ENCODE results near the gene LAG3.

LAG3 gene

DNA sequence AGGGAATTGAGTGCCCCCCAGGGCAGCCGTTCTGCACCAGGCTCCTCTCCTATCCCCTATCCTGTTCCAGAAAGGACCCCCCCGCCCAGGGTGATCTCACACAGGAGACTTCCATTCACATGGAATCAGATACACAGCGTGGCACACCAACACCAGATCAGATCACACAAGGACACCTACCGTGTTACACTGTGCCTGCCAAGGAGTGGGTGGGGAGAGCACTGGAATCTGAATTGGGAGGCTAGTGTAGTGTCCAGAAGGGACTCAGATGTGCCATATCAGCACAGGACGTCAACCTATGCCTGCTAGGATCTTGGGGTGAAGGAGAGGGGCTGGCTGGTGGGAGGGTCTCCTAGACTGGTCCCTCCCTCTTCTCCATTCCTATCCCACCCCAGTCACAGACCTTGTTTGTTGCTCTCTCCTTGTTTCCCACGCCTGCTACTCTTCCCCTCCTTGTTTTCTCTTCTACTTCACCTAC lies 3.8 kb upstream of the LAG3 start:
- peaks cover 22% of the 10 kb centered on the region for H3K4me1 ChIP-seq (ENCODE audit: control insufficient read depth, insufficient read depth, low read length)
- H3K9ac ChIP-seq (ENCODE audit: low read depth, low read length): no peak overlapping the region

DNA sequence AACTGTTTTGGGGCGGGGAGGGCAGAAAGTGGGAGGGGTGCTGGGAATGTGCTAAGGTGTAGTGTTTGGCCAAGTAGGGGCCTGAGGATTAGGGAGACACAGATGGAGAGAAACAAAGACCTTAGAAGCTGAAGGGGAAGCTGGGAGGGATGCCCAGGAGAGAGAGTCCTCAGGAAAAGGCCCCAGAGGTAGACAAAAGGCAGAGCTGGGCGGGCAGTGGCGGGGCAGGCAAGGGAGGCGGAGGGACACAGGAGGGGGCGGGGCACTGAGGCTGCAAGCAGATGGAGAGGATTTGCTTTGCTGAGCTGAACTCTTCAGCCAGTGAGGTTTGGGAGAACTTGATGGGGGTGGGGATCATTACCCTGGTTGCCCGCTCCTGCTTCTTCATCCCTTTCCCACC lies 3.3 kb upstream of the LAG3 start:
- peaks cover 14% of the 10 kb centered on the region for H3K36me3 ChIP-seq (ENCODE audit: control insufficient read depth, insufficient read depth, low read length)
- peaks cover 18% of the 10 kb centered on the region for H3K4me1 ChIP-seq (ENCODE audit: control insufficient read depth, insufficient read depth, low read length)
- peak overlapping the region; percentile 76 for H3K4me3 ChIP-seq (ENCODE audit: low read depth, low read length)
- no peak overlapping the region for H3K9ac ChIP-seq (ENCODE audit: low read depth, low read length)
- no peaks in the 10 kb centered on the region for H3K9me3 ChIP-seq (ENCODE audit: control insufficient read depth, insufficient read depth, low read length)
- H3K27me3 ChIP-seq (ENCODE audit: control insufficient read depth, insufficient read depth, low read length): peaks cover 27% of the 10 kb centered on the region

More for the DNA sequence above, 3.8 kb upstream of the LAG3 start:
- Histone ChIP-seq H3K9me3 (ENCODE audit: control insufficient read depth, insufficient read depth, low read length) (no peaks in the 10 kb centered on the region), H3K27me3 (ENCODE audit: control insufficient read depth, insufficient read depth, low read length) (peaks cover 27% of the 10 kb centered on the region), H3K36me3 (ENCODE audit: control insufficient read depth, insufficient read depth, low read length) (peaks cover 14% of the 10 kb centered on the region), H3K4me3 (ENCODE audit: low read depth, low read length) (peak overlapping the region; percentile 76)

DNA sequence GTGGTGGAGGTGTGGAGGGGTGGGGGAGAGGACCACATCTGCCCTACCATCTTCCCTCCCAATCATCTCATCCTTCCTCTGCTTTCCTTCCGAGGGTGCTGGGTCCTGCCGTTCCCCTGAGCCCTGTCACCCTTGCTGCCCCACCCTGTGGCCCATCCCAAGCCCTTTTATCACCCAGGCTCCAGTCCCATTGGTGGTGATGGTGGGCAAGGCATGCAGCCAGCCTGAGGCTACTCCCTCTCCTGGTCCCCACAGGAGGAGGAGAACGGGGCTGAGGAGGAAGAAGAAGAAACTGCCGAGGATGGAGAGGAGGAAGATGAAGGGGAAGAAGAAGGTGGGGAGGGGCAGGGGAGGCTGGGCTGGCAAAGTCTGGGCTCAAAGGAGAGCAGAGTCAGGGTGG lies 2.7 kb upstream of the LAG3 start:
- Histone ChIP-seq H3K9ac (ENCODE audit: low read depth, low read length) (no peak overlapping the region), H3K9me3 (ENCODE audit: control insufficient read depth, insufficient read depth, low read length) (no peaks in the 10 kb centered on the region), H3K36me3 (ENCODE audit: control insufficient read depth, insufficient read depth, low read length) (peaks cover 14% of the 10 kb centered on the region), H3K4me1 (ENCODE audit: control insufficient read depth, insufficient read depth, low read length) (peaks cover 20% of the 10 kb centered on the region), H3K27me3 (ENCODE audit: control insufficient read depth, insufficient read depth, low read length) (peaks cover 34% of the 10 kb centered on the region), H3K4me3 (ENCODE audit: low read depth, low read length) (peak overlapping the region; percentile 20)

DNA sequence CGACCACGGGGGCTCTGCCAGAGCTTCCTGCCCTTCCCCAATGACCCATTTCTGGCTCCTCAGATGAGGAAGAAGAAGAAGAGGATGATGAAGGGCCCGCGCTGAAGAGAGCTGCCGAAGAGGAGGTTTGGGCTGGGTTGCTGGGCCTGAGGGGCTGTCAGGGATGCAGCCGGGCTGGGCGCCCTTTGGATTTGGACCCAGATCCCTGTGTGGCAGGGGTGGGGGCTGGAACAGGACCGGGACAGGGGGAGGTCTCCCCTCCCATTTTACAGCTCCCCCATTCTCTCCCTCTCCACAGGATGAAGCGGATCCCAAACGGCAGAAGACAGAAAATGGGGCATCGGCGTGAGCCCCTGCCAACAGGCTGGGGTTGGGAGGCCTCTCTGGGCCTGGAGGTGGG lies 2.2 kb upstream of the LAG3 start:
- H3K4me1 ChIP-seq (ENCODE audit: control insufficient read depth, insufficient read depth, low read length): peaks cover 16% of the 10 kb centered on the region
- H3K27me3 ChIP-seq (ENCODE audit: control insufficient read depth, insufficient read depth, low read length): peaks cover 38% of the 10 kb centered on the region
- H3K9ac ChIP-seq (ENCODE audit: low read depth, low read length): no peak overlapping the region
- H3K9me3 ChIP-seq (ENCODE audit: control insufficient read depth, insufficient read depth, low read length): no peaks in the 10 kb centered on the region
- peaks cover 14% of the 10 kb centered on the region for H3K36me3 ChIP-seq (ENCODE audit: control insufficient read depth, insufficient read depth, low read length)
- H3K4me3 ChIP-seq (ENCODE audit: low read depth, low read length): no peak overlapping the region

DNA sequence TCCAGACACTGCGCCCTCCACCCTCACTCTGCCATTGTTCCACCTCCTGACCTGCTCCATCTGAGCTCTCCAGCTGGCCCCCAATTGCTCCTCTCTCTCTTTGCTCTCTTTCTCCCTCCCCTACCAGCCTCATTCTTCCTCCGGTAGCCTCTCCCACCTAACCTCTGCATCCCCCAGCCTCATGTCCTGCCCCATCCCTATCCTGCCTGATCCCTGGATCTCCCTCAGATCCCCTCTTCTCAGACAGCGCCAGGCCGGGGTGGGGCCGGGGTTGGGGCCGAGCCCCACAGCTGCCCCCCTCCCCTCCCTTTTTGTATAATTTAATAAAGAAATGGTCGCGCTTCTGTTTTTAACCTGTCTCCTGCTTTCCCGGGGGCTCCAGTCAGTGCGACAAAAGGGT lies 1.7 kb upstream of the LAG3 start:
- H3K27me3 ChIP-seq (ENCODE audit: control insufficient read depth, insufficient read depth, low read length): peaks cover 43% of the 10 kb centered on the region
- H3K9me3 ChIP-seq (ENCODE audit: control insufficient read depth, insufficient read depth, low read length): no peaks in the 10 kb centered on the region
- H3K4me1 ChIP-seq (ENCODE audit: control insufficient read depth, insufficient read depth, low read length): peaks cover 15% of the 10 kb centered on the region
- H3K9ac ChIP-seq (ENCODE audit: low read depth, low read length): no peak overlapping the region
- peaks cover 14% of the 10 kb centered on the region for H3K36me3 ChIP-seq (ENCODE audit: control insufficient read depth, insufficient read depth, low read length)
- no peak overlapping the region for H3K4me3 ChIP-seq (ENCODE audit: low read depth, low read length)

DNA sequence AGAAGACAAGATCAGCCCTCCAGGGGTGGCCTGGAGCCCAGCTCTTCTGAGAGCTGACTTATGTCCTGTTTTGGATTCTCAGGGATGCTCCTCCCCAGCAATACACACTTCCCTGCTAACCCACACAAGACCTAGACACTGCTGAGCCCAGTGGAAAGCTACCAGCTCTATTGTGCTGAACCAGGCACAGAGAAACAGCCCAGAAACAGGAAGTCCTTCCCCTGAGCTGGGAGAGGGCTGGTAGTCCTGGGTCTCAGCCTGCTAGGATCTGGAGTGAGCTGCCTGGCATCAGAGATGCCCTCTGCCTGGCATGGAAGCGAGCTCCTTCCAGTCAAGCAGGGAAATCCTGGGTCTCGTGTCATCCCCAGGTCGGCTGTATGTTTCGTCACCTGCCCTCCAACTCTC lies 1.2 kb upstream of the LAG3 start:
- no peaks in the 10 kb centered on the region for H3K9me3 ChIP-seq (ENCODE audit: control insufficient read depth, insufficient read depth, low read length)
- no peak overlapping the region for H3K9ac ChIP-seq (ENCODE audit: low read depth, low read length)
- peaks cover 14% of the 10 kb centered on the region for H3K36me3 ChIP-seq (ENCODE audit: control insufficient read depth, insufficient read depth, low read length)
- H3K4me3 ChIP-seq (ENCODE audit: low read depth, low read length): no peak overlapping the region
- H3K27me3 ChIP-seq (ENCODE audit: control insufficient read depth, insufficient read depth, low read length): peaks cover 46% of the 10 kb centered on the region
- H3K4me1 ChIP-seq (ENCODE audit: control insufficient read depth, insufficient read depth, low read length): peaks cover 15% of the 10 kb centered on the region

DNA sequence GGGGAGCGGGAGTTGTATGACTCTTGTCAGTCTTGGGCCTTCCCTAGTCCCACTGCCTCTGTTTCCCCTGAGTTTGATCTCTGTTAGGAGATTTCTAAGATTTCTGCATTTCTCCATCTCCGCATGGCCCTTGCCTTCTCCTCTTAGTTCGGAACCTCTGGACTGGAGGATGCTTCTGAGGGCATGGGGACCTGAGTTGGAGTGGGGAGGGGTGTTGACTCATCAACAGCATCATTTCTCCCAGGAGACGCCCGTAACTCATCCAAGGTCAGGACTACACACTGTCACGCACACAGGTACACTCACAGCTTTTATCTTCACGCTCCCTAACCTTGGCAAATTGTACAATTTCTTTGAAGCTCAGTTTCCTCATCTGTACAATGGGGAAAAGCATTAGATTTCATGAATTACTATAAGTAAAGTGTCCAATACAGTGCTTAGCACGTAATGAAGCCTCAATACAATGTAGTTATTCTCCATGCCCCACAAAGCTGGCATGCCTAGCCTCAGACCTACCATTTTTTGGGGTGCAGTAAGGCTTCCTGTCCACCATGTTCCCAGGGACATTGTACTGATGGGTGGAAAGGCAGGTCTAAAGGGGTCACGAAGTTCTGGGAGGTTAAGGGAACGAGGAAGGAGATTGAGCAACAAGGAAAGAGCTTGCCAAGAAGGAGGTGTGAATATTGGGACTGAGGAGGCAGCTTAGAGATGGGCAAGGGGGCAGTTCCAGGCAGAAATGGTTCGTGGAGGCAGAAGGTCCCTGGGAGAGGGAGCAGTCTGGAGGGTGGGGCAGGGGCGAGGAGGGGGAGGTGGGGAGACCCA lies 600 bp upstream of the LAG3 start:
- Histone ChIP-seq H3K4me3 (ENCODE audit: low read depth, low read length) (no peak overlapping the region), H3K4me1 (ENCODE audit: control insufficient read depth, insufficient read depth, low read length) (peaks cover 15% of the 10 kb centered on the region), H3K27me3 (ENCODE audit: control insufficient read depth, insufficient read depth, low read length) (peaks cover 52% of the 10 kb centered on the region), H3K36me3 (ENCODE audit: control insufficient read depth, insufficient read depth, low read length) (peaks cover 14% of the 10 kb centered on the region), H3K9ac (ENCODE audit: low read depth, low read length) (no peak overlapping the region), H3K9me3 (ENCODE audit: control insufficient read depth, insufficient read depth, low read length) (no peaks in the 10 kb centered on the region)

DNA sequence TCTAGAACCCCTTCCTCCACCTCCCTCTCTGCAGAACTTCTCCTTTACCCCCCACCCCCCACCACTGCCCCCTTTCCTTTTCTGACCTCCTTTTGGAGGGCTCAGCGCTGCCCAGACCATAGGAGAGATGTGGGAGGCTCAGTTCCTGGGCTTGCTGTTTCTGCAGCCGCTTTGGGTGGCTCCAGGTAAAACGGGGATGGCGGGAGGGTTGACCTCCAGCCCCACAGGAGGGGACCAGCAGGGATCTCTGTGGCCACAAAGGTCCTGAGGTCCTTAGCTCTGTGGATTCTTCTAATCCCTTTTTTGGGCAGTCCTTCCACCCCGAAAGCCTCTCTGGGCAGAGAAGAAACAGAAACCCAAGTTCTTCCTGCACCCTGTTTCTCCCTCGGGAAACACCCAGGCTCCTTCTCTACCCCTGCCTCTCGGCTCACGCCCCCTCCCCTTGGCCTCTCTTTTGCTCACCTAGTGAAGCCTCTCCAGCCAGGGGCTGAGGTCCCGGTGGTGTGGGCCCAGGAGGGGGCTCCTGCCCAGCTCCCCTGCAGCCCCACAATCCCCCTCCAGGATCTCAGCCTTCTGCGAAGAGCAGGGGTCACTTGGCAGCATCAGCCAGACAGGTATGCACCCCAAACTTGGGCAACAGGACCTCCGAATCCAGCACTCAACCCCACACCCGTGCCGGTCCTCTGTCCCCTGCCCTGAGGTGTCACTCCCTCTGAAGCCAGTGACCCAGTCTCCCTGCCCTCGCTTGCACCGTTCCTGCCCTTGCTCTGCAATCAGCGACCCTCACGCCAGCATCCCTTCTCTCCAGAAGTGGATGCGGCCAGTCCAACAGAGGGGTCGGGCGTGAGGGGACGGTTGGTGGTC lies 638 bp downstream of the LAG3 start:
- H3K4me1 ChIP-seq (ENCODE audit: control insufficient read depth, insufficient read depth, low read length): peaks cover 15% of the 10 kb centered on the region
- H3K27me3 ChIP-seq (ENCODE audit: control insufficient read depth, insufficient read depth, low read length): peaks cover 58% of the 10 kb centered on the region
- no peaks in the 10 kb centered on the region for H3K9me3 ChIP-seq (ENCODE audit: control insufficient read depth, insufficient read depth, low read length)
- H3K36me3 ChIP-seq (ENCODE audit: control insufficient read depth, insufficient read depth, low read length): peaks cover 14% of the 10 kb centered on the region
- H3K9ac ChIP-seq (ENCODE audit: low read depth, low read length): no peak overlapping the region
- peak overlapping the region; percentile 53 for H3K4me3 ChIP-seq (ENCODE audit: low read depth, low read length)

DNA sequence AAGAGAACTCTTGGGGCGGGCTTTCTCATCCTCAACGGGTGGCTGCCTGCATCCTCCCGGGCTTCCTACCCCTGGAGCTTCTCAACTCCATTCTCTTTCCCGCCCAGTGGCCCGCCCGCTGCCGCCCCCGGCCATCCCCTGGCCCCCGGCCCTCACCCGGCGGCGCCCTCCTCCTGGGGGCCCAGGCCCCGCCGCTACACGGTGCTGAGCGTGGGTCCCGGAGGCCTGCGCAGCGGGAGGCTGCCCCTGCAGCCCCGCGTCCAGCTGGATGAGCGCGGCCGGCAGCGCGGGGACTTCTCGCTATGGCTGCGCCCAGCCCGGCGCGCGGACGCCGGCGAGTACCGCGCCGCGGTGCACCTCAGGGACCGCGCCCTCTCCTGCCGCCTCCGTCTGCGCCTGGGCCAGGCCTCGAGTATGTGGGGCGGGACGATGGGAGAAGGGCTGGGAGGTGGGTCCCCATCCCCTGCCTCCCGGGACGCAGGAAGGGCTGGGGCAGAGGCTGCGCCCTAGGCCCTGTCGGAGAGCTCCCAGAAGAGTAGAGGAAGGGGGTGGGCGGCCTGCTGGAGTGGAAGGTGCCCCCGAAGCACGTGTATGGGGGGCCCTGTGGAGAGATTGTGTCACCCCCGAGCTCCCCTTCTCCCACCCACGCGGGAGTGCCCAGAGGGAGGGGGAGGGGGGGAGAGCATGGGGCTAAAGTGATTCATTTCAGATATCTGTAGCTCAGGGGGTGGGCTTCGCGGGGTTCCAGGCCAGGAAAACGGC lies 1.5 kb downstream of the LAG3 start:
- Histone ChIP-seq H3K9ac (ENCODE audit: low read depth, low read length) (no peak overlapping the region), H3K4me1 (ENCODE audit: control insufficient read depth, insufficient read depth, low read length) (peaks cover 16% of the 10 kb centered on the region), H3K27me3 (ENCODE audit: control insufficient read depth, insufficient read depth, low read length) (peaks cover 63% of the 10 kb centered on the region), H3K36me3 (ENCODE audit: control insufficient read depth, insufficient read depth, low read length) (peaks cover 14% of the 10 kb centered on the region), H3K9me3 (ENCODE audit: control insufficient read depth, insufficient read depth, low read length) (no peaks in the 10 kb centered on the region), H3K4me3 (ENCODE audit: low read depth, low read length) (peak overlapping the region; percentile 53)

DNA sequence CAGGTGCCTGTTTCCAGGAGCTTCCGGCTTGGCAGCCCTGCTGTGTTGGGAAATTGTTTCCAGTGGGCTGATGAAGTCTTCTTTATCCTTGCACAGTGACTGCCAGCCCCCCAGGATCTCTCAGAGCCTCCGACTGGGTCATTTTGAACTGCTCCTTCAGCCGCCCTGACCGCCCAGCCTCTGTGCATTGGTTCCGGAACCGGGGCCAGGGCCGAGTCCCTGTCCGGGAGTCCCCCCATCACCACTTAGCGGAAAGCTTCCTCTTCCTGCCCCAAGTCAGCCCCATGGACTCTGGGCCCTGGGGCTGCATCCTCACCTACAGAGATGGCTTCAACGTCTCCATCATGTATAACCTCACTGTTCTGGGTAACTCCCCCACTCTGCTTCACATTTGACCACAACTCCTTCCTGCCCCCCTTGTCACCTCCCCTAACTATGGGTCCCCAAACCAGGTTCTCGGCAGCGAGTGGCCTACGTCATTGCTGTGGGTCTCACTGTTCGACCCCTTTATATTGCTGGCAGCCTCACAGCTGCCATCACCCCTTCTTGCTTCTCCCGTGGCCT lies 2.3 kb downstream of the LAG3 start:
- Histone ChIP-seq H3K4me1 (ENCODE audit: control insufficient read depth, insufficient read depth, low read length) (peaks cover 12% of the 10 kb centered on the region), H3K9ac (ENCODE audit: low read depth, low read length) (no peak overlapping the region), H3K27me3 (ENCODE audit: control insufficient read depth, insufficient read depth, low read length) (peaks cover 63% of the 10 kb centered on the region), H3K4me3 (ENCODE audit: low read depth, low read length) (no peak overlapping the region), H3K36me3 (ENCODE audit: control insufficient read depth, insufficient read depth, low read length) (peaks cover 12% of the 10 kb centered on the region), H3K9me3 (ENCODE audit: control insufficient read depth, insufficient read depth, low read length) (no peaks in the 10 kb centered on the region)

All from iPS-15b (cell line).